K562 (cell line): ENCODE results near the gene PHTF2. TPM values are rescaled to one million over a fixed set of nuclear protein-coding genes. Genes with fewer than 3 reads are reported as not detected.
A peak's percentile ranks its signal among the peaks of the same experiment; 100 is the strongest.

Source experiments
- CBFA2T2 ChIP-seq: fragments of 450-650 bp; conservative IDR thresholded peaks from 2 replicates; pipeline ENCODE4 v1.6.1; 2017; ENCODE audit warnings: mild to moderate bottlenecking
- CXXC5 ChIP-seq: fragments of 250-450 bp; sonication (Bioruptor Pico); IDR thresholded peaks from 2 replicates; pipeline ENCODE4 v1.8.0; 2022; ENCODE audit warnings: inconsistent platforms, mild to moderate bottlenecking, moderate library complexity
- HDAC3 ChIP-seq: fragments of 450-650 bp; IDR thresholded peaks from 2 replicates; pipeline ENCODE4 v1.6.1; 2018; ENCODE audit warnings: borderline replicate concordance, mild to moderate bottlenecking, moderate library complexity; ENCODE audit not compliant: partially characterized antibody
- KLF6 ChIP-seq: fragments of 250-450 bp; sonication (Bioruptor Pico); IDR thresholded peaks from 2 replicates; pipeline ENCODE4 v1.4.0; 2020; ENCODE audit warnings: mild to moderate bottlenecking, moderate library complexity, borderline replicate concordance
- MBD2 ChIP-seq: sonication (generic); IDR thresholded peaks from 2 replicates; pipeline ENCODE4 v1.6.1; 2016; ENCODE audit warnings: low read depth, borderline replicate concordance
- NCOA2 ChIP-seq, 2 experiments: fragments of 450-650 bp; IDR thresholded peaks; 2 replicates each; pipeline ENCODE4 v1.6.1; 2018; ENCODE audit warnings: mild to moderate bottlenecking in 2 of 2, moderate library complexity in 1 of 2; ENCODE audit not compliant: partially characterized antibody in 2 of 2
- NFRKB ChIP-seq: fragments of 450-650 bp; IDR thresholded peaks from 2 replicates; pipeline ENCODE4 v1.6.1; 2016; ENCODE audit warnings: low read depth
- TAL1 ChIP-seq: fragments of 450-650 bp; IDR thresholded peaks from 2 replicates; pipeline ENCODE4 v1.6.1; 2016; ENCODE audit warnings: mild to moderate bottlenecking
- TRIM24 ChIP-seq, 2 experiments: fragments of 450-650 bp; IDR thresholded peaks; 2 replicates each; pipeline ENCODE4 v1.6.1; 2016
- ZKSCAN8 ChIP-seq: fragments of 200-800 bp; sonication (Bioruptor generic); IDR thresholded peaks from 2 replicates; pipeline ENCODE4 v1.6.1; 2016; ENCODE audit warnings: missing genetic modification characterization, missing compliant biosample characterization
- ZNF507 ChIP-seq: conservative IDR thresholded peaks from 2 replicates; pipeline ENCODE4 v1.6.1; 2017; ENCODE audit warnings: missing genetic modification characterization, missing compliant biosample characterization
- ZNF561 ChIP-seq: fragments of 450-650 bp; formaldehyde crosslinking; conservative IDR thresholded peaks from 2 replicates; pipeline ENCODE4 v1.4.0; 2020; ENCODE audit warnings: mild to moderate bottlenecking, moderate library complexity
- polyA plus RNA-seq, 8 experiments: library from polyadenylated mRNA; depleted of rRNA in 4 of 8; stranded (reverse) in 5 of 8; unstranded in 3 of 8; fragments of >200 nt; fragmentation: Nextera tagmentation in 2 of 8; fragmentation: Illumina TruSeq in 1 of 8; extraction: Ambion mirVana in 2 of 8; extraction: Trizol in 1 of 8; gene quantifications; 2 replicates each; pipeline versions ENCODE4 v1.2.1 to v1.2.3, GENCODE V29; 2011 to 2014; ENCODE audit warnings: inconsistent platforms in 1 of 8, missing spikeins in 1 of 8
- total RNA-seq, 7 experiments: library from RNA; depleted of rRNA in 6 of 7; stranded (reverse); fragments of >200 nt in 6 of 7; fragmentation: Illumina TruSeq in 2 of 7; extraction: Trizol in 2 of 7; gene quantifications; 2 replicates each; pipeline versions ENCODE4 v1.2.1 to v1.2.3, GENCODE V29; 2011 to 2021; ENCODE audit warnings: low replicate concordance in 1 of 7
- TF ChIP-seq, protein P1 (sequence below): IDR thresholded peaks from 2 replicates; pipeline ENCODE4 v1.6.1; 2011; ENCODE audit not compliant: insufficient read length; ENCODE audit errors: extremely low read depth
- TF ChIP-seq, protein P2 (sequence below): fragments of 450-650 bp; IDR thresholded peaks from 2 replicates; pipeline ENCODE4 v1.7.1; 2018; ENCODE audit warnings: mild to moderate bottlenecking, low read depth; ENCODE audit not compliant: partially characterized antibody
- TF ChIP-seq, protein P3 (sequence below): fragments of 450-650 bp; formaldehyde crosslinking; IDR thresholded peaks from 2 replicates; pipeline ENCODE4 v1.4.0; 2020; ENCODE audit warnings: mild to moderate bottlenecking, moderate library complexity
- TF ChIP-seq, protein P4 (sequence below): fragments of 450-650 bp; IDR thresholded peaks from 2 replicates; pipeline ENCODE4 v1.6.1; 2016; ENCODE audit warnings: mild to moderate bottlenecking
- TF ChIP-seq, protein P5 (sequence below): fragments of 250-450 bp; sonication (Bioruptor Pico); IDR thresholded peaks from 2 replicates; pipeline ENCODE4 v1.8.0; 2021; ENCODE audit warnings: moderate library complexity, mild to moderate bottlenecking, inconsistent platforms

Gene PHTF2
- total and polyA plus RNA-seq, 9 of the 15 experiments (the other 6 are each of a cell fraction or from before 2014, with no cell fraction given), result 17.9 to 43.6 (median 25.4) TPM

DNA sequence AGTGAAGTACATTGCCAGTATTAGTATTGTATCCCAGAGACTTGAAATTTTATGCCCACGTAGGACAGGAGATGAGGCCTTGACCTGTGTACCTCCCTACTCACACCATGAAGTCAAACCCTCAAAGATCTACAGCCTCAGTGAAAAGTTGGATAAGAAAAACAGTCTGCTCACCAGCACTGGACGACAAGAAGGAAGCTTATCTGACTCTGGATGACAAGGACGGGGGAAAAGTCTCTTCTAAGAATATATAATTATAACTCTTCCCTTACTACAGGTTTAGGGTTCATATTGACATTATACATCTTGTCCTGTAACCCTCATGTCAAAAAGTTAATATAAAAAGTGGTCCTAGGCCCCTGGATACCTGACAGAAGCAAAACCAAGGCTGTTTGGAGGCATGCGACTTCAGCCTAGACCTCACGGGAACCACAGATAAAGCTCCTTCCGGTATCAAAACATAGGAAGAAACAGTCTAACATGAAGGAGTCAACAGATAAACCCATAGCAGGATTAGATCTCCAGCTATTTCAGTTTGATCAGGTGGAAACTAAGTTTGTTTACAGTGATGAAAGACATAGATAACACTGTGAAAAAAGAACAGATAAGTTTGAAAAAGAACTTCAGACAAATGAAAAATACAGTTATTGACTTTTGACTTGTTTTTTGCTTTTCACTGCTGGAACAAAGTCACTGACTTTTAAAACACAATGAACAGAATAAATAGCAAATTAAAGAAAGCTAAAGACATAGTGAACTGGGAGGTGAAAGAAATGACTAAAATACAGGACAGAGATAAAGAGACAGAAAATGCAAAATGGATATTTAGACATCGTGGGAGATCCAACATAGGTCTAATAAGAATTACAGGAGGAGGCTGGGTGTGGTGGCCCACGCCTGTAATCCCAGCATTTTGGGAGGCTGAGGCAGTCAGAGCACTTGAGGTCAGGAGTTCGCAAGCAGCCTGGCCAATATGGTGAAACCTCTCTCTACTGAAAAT, 145.9 kb downstream of the PHTF2 start (continued):
- TF ChIP-seq, protein P1, sequence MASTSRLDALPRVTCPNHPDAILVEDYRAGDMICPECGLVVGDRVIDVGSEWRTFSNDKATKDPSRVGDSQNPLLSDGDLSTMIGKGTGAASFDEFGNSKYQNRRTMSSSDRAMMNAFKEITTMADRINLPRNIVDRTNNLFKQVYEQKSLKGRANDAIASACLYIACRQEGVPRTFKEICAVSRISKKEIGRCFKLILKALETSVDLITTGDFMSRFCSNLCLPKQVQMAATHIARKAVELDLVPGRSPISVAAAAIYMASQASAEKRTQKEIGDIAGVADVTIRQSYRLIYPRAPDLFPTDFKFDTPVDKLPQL, result no peak
- TF ChIP-seq HDAC3 (peak; percentile 56), ZKSCAN8 (no peak), CBFA2T2 (peak; percentile 77), TRIM24 (IDR thresholded peaks at IDR 0.05) (peak; percentile 50 to 61; a peak in 2 of 4 replicates), ZNF561 (CRISPR knock-in tag) (no peak), ZNF507 (no peak), KLF6 (0 out of 2 replicates have a peak, but pooled peaks have one; percentile 27), MBD2 (0 out of 2 replicates have a peak, but pooled peaks have one; percentile 30), TAL1 (peak; percentile 78), NFRKB (0 out of 2 replicates have a peak, but pooled peaks have one; percentile 16), NCOA2 (IDR thresholded peaks at IDR 0.05; ENCODE audit: partially characterized antibody in 2 of 2) (peak in 1 of 2 experiments; percentile 33), CXXC5 (CRISPR knock-in tag) (peak; percentile 13)
- TF ChIP-seq, protein P2, sequence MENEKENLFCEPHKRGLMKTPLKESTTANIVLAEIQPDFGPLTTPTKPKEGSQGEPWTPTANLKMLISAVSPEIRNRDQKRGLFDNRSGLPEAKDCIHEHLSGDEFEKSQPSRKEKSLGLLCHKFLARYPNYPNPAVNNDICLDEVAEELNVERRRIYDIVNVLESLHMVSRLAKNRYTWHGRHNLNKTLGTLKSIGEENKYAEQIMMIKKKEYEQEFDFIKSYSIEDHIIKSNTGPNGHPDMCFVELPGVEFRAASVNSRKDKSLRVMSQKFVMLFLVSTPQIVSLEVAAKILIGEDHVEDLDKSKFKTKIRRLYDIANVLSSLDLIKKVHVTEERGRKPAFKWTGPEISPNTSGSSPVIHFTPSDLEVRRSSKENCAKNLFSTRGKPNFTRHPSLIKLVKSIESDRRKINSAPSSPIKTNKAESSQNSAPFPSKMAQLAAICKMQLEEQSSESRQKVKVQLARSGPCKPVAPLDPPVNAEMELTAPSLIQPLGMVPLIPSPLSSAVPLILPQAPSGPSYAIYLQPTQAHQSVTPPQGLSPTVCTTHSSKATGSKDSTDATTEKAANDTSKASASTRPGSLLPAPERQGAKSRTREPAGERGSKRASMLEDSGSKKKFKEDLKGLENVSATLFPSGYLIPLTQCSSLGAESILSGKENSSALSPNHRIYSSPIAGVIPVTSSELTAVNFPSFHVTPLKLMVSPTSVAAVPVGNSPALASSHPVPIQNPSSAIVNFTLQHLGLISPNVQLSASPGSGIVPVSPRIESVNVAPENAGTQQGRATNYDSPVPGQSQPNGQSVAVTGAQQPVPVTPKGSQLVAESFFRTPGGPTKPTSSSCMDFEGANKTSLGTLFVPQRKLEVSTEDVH, result peak; percentile 49
- TF ChIP-seq, protein P3, sequence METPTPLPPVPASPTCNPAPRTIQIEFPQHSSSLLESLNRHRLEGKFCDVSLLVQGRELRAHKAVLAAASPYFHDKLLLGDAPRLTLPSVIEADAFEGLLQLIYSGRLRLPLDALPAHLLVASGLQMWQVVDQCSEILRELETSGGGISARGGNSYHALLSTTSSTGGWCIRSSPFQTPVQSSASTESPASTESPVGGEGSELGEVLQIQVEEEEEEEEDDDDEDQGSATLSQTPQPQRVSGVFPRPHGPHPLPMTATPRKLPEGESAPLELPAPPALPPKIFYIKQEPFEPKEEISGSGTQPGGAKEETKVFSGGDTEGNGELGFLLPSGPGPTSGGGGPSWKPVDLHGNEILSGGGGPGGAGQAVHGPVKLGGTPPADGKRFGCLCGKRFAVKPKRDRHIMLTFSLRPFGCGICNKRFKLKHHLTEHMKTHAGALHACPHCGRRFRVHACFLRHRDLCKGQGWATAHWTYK (CRISPR knock-in tag), result no peak
- TF ChIP-seq, protein P4, sequence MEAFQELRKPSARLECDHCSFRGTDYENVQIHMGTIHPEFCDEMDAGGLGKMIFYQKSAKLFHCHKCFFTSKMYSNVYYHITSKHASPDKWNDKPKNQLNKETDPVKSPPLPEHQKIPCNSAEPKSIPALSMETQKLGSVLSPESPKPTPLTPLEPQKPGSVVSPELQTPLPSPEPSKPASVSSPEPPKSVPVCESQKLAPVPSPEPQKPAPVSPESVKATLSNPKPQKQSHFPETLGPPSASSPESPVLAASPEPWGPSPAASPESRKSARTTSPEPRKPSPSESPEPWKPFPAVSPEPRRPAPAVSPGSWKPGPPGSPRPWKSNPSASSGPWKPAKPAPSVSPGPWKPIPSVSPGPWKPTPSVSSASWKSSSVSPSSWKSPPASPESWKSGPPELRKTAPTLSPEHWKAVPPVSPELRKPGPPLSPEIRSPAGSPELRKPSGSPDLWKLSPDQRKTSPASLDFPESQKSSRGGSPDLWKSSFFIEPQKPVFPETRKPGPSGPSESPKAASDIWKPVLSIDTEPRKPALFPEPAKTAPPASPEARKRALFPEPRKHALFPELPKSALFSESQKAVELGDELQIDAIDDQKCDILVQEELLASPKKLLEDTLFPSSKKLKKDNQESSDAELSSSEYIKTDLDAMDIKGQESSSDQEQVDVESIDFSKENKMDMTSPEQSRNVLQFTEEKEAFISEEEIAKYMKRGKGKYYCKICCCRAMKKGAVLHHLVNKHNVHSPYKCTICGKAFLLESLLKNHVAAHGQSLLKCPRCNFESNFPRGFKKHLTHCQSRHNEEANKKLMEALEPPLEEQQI, result peak; percentile 64
- TF ChIP-seq, protein P5, sequence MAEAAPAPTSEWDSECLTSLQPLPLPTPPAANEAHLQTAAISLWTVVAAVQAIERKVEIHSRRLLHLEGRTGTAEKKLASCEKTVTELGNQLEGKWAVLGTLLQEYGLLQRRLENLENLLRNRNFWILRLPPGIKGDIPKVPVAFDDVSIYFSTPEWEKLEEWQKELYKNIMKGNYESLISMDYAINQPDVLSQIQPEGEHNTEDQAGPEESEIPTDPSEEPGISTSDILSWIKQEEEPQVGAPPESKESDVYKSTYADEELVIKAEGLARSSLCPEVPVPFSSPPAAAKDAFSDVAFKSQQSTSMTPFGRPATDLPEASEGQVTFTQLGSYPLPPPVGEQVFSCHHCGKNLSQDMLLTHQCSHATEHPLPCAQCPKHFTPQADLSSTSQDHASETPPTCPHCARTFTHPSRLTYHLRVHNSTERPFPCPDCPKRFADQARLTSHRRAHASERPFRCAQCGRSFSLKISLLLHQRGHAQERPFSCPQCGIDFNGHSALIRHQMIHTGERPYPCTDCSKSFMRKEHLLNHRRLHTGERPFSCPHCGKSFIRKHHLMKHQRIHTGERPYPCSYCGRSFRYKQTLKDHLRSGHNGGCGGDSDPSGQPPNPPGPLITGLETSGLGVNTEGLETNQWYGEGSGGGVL (CRISPR knock-in tag), result no peak
